T-helper 17 cell (primary cell): Measurements from ENCODE around the gene OR6V1. TPM values are rescaled to one million over a fixed set of nuclear protein-coding genes. Genes with fewer than 3 reads are reported as not detected.
A peak's percentile ranks its signal among the peaks of the same experiment; 100 is the strongest.

Experiments
- ATAC-seq: fragments of 150-1000 bp; cut with Tn5 transposase; 2 replicates; pipeline ENCODE4 v1.10.0; 2021; ENCODE audit warnings: mild to moderate bottlenecking, moderate library complexity
- DNase-seq, 3 donors: peaks; one replicate each; pipeline versions ENCODE4 v3.0.0 to v3.0.0-alpha.2; 2020 to 2021
- H3K9me3 ChIP-seq: one replicate; pipeline ENCODE4 v1.7.0; 2013; ENCODE audit warnings: low read length, mild to moderate bottlenecking; ENCODE audit not compliant: control insufficient read depth, poor library complexity, severe bottlenecking
- H3K27ac Mint-ChIP-seq: one replicate; pipeline ENCODE4 v1.8.0; 2022; ENCODE audit warnings: mild to moderate bottlenecking, moderate library complexity, mixed read lengths
- H3K27me3 Mint-ChIP-seq: one replicate; pipeline ENCODE4 v1.8.0; 2022; ENCODE audit warnings: mixed read lengths
- H3K36me3 Mint-ChIP-seq: one replicate; pipeline ENCODE4 v1.8.0; 2022; ENCODE audit warnings: low read depth, mixed read lengths
- H3K4me1 Mint-ChIP-seq: one replicate; pipeline ENCODE4 v1.8.0; 2022; ENCODE audit warnings: mild to moderate bottlenecking, mixed read lengths
- H3K4me3 Mint-ChIP-seq: one replicate; pipeline ENCODE4 v1.8.0; 2022; ENCODE audit warnings: mild to moderate bottlenecking, moderate library complexity, mixed read lengths
- total RNA-seq, 4 donors: library from RNA in 2 of 4; stranded (reverse) in 2 of 4; gene quantifications; one replicate each; pipeline ENCODE4 v1.2.3 and lab custom pipeline; 2022 to 2026

OR6V1 gene, protein sequence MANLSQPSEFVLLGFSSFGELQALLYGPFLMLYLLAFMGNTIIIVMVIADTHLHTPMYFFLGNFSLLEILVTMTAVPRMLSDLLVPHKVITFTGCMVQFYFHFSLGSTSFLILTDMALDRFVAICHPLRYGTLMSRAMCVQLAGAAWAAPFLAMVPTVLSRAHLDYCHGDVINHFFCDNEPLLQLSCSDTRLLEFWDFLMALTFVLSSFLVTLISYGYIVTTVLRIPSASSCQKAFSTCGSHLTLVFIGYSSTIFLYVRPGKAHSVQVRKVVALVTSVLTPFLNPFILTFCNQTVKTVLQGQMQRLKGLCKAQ
- total RNA-seq (not detected), total RNA-seq (lab: John Stamatoyannopoulos, UW) (0 reads per million in 2 donors)

DNA sequence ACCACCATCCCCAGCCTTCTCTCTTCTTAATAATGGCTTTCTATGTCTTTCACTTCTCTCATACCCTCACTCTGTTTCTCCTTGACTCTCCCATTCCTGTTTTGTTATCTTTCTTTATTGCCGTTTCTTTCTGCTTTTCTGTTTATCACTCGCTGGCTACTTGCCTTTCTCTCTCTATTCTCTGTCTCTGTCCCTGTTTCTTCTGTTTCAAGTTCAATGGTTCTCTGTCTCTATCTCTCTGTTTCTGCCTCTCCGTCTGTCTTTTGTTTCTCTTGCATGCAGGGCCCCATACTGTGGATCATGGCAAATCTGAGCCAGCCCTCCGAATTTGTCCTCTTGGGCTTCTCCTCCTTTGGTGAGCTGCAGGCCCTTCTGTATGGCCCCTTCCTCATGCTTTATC lies at the start of gene OR6V1:
TSS of gene OR6V1 (plus strand) at position 301 of the 400 bp plus-strand sequence. CDS start at position 301, 0 bp downstream.
- Mint-ChIP-seq H3K27ac (no peak within 1 kb of the TSS), H3K4me1 (no peaks in the 10 kb centered on the region), H3K4me3 (no peak within 1 kb of the TSS), H3K27me3 (peaks cover 44% of the 10 kb centered on the region), H3K36me3 (peaks cover 5% of the 10 kb centered on the region)
- no peaks in the 10 kb centered on the region for H3K9me3 ChIP-seq
- DNase-seq, result no peak
- no peak for ATAC-seq

DNA sequence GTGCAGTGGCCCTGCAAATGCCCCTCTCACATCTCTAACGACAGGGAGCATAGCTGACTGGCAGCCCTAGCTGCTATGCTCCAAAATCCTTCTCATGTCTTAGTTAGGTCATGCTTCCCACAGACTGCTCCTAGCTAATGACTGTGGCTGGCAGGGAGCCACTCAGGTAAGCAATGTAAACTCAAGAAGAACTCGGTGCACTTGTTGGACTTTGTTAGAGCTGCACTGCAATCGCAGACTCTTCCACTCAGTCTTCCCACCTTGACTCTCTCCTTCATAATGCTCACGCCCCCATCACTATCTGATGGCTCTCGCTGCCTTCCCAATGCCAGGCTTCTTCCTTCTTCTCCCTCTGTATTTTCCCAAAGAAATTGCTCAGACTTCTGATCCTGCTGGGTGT lies 49.2 kb upstream of the OR6V1 start:
- DNase-seq, result no peak
- peak overlapping the region; percentile 82 for H3K4me3 Mint-ChIP-seq
- peaks cover 9% of the 10 kb centered on the region for H3K27me3 Mint-ChIP-seq
- peak overlapping the region; percentile 4 for H3K27ac Mint-ChIP-seq
- peaks cover 9% of the 10 kb centered on the region for H3K4me1 Mint-ChIP-seq
- H3K9me3 ChIP-seq, result no peaks in the 10 kb centered on the region
- H3K36me3 Mint-ChIP-seq, result peaks cover 1% of the 10 kb centered on the region
- no peak for ATAC-seq

DNA sequence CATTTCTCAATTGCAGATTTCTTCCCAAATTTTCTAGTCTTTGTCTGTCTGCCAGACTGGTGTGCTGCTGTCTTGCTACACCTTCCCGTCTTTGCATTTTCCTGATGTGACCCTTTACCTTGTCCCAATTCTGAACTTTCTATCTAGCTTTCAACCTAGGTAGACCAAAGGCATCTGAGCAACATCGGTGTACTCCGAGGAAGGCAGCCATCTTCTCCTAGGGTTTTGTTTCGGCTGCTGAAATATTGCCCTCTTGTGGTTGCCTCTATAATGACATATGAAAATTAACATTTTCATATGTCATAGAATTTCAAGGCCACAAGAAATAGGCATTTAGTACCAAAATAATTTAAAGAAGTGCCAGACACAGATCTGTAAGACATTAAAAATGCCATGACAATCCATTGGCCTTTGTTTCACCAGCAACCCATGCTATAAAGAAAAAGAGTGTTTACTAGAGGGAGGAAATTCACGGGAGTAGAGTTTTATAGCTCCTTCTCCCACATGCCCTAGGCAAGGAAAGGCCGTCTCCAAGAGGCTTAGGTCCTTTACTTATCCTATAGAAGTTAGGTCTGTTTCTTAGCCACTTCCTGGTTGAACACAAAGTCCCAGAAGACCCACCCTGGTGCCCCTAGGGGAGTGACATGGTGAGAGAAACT lies 48.6 kb upstream of the OR6V1 start:
- H3K4me3 Mint-ChIP-seq, result peak overlapping the region; percentile 82
- peaks cover 2% of the 10 kb centered on the region for H3K36me3 Mint-ChIP-seq
- H3K27me3 Mint-ChIP-seq, result peaks cover 12% of the 10 kb centered on the region
- peak; percentile 81 for ATAC-seq
- no peaks in the 10 kb centered on the region for H3K9me3 ChIP-seq
- DNase-seq, result peak in 1 of 3 donors; percentile 17
- H3K27ac Mint-ChIP-seq, result peak overlapping the region; percentile 4
- H3K4me1 Mint-ChIP-seq, result peaks cover 10% of the 10 kb centered on the region

DNA sequence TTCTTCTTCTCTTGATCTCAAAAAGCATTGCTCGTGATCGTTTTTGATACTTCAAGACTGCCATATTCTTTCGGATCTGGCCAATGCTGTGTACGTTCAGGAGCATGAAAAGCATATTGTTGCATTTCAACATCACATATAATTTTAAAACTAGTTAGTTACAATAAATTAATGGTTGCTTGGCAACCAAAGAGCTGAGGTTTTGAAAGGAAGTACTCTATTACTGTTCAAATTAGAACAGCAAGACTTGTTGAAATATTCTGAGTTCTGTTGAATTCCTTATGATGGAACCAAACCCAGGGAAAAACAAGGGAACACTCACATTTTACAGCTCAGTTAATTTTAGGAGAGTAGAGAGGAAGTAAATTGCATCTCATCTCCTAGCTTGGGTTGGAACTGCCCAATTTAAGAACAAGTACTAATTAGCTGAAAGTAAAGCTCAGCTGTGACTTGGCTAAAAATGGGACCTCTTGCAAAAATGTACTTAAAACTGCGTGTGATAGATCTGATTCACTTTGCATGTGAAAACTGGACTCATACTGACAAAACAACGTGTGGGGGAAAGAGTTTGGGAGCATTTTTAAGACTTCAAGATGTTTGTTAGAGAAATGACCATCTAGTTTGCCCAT lies 46.4 kb upstream of the OR6V1 start:
- no peak overlapping the region for H3K27ac Mint-ChIP-seq
- ATAC-seq (no peak), DNase-seq (no peak)
- no peak overlapping the region for H3K4me3 Mint-ChIP-seq
- H3K36me3 Mint-ChIP-seq, result peaks cover 4% of the 10 kb centered on the region
- H3K27me3 Mint-ChIP-seq, result peaks cover 16% of the 10 kb centered on the region
- H3K9me3 ChIP-seq, result no peaks in the 10 kb centered on the region
- peaks cover 10% of the 10 kb centered on the region for H3K4me1 Mint-ChIP-seq

DNA sequence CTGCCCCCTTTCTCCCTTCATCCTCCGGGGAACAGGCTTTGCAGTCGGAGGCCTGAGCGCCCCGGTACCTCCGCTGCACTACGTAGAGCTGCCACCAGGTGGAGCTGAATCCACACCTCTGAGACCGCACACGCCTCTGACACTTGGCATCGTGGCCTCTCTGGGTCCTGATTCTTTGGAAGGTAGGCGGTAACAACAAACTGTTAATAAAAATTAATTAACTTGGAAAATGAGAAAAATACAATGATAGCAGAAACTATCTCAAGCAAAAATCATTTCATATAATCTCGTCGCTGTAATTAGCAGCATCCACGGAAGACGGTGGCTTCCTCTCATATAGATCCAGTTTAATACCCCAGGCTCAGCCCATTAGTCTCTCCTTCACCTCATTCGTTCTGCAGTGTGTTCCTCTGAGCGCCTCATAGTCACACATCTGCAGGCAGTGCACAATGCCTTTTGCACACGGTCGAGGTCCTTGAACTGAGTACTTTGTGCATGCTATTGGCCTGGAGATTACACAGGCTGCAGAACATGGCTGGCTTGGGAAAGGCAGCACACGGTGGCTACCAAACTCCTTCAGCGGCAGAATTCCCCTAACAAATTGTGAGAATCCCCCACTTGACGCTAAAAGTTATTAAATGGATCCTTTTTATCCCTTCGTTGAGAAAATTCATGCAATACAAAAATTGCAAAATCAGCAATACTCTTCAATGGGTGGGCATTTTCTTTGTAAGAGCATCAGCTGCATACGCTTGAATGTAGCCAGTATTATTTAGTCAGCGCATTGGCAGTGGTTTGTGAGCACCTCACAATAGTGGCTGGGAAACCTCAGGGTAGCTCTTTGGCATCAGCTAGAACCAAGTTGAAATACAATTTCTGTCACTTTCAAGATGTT lies 43.9 kb upstream of the OR6V1 start:
- Mint-ChIP-seq H3K27me3 (peaks cover 23% of the 10 kb centered on the region), H3K4me1 (peaks cover 7% of the 10 kb centered on the region), H3K27ac (peak overlapping the region; percentile 59), H3K4me3 (no peak overlapping the region), H3K36me3 (peaks cover 4% of the 10 kb centered on the region)
- ATAC-seq, result peak; percentile 95
- H3K9me3 ChIP-seq, result no peaks in the 10 kb centered on the region
- peak; percentile 60 to 80 (median 64) for DNase-seq

DNA sequence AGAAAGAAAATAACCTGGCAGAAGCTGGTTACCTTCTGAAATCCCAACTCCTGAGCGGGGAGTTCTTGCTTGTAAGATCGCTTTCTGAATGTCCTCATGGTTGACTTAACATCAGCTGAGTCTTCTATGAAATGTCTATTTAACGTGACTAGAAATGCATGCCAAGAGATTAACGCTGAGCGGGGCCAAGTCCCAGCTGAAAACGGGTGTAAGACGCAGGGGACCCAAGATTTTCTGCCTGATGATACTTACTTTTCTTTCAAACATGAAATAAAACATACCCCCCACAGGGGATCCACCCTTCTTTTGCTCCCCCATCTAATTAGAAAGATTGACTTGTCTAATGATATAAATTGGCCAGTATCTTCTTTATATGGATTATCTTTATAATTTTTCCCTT lies 40.1 kb upstream of the OR6V1 start:
- Mint-ChIP-seq H3K4me3 (no peak overlapping the region), H3K27ac (peak overlapping the region; percentile 39), H3K27me3 (peaks cover 51% of the 10 kb centered on the region), H3K36me3 (peaks cover 4% of the 10 kb centered on the region), H3K4me1 (peaks cover 4% of the 10 kb centered on the region)
- DNase-seq (no peak), ATAC-seq (no peak)
- H3K9me3 ChIP-seq, result no peaks in the 10 kb centered on the region

DNA sequence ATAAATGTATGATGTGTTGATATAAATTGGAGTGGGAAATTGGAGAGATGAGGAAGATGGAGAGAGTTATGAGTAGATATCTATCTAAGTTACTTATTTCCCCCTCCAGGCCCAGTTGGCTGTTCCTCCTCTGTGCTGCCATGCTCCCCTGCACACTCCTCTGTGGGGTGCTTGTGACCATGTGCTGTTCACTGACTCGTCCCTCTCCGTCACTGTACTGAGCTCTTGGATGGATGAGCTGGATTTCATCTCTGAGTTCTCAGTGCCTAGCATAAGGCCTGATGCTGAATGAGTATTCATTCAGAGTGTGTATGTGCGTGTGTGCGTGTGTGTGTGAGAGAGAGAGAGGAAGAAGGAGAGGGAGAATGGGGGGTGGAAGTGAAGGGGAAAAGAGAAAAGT lies 39.7 kb upstream of the OR6V1 start:
- Mint-ChIP-seq H3K27ac (peak overlapping the region; percentile 39), H3K4me3 (no peak overlapping the region), H3K4me1 (peaks cover 4% of the 10 kb centered on the region), H3K36me3 (peaks cover 4% of the 10 kb centered on the region), H3K27me3 (peaks cover 55% of the 10 kb centered on the region)
- DNase-seq (no peak), ATAC-seq (no peak)
- no peaks in the 10 kb centered on the region for H3K9me3 ChIP-seq

DNA sequence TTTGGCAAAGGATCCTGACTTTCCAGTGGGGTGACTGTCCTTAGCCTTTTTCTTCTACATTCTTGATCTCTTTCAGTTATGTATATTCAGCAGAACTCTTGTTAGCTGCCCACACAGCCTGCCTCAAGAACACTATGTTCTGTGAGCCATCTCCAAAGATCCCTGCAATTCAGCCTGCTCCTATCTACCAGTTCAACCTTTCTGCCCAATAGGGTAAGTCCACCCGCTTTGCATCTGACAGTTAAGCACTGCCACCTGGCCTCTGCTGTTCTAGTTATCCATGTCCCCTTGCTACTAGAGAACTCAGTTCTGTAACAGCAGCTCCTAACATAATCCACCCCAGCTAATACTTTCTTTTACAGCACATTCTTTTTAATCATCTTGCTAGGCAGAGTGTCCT lies 38.7 kb upstream of the OR6V1 start:
- H3K36me3 Mint-ChIP-seq, result peaks cover 2% of the 10 kb centered on the region
- ATAC-seq (no peak), DNase-seq (no peak)
- peaks cover 49% of the 10 kb centered on the region for H3K27me3 Mint-ChIP-seq
- H3K9me3 ChIP-seq, result no peaks in the 10 kb centered on the region
- H3K4me1 Mint-ChIP-seq, result peaks cover 2% of the 10 kb centered on the region
- H3K27ac Mint-ChIP-seq, result no peak overlapping the region
- H3K4me3 Mint-ChIP-seq, result no peak overlapping the region

DNA sequence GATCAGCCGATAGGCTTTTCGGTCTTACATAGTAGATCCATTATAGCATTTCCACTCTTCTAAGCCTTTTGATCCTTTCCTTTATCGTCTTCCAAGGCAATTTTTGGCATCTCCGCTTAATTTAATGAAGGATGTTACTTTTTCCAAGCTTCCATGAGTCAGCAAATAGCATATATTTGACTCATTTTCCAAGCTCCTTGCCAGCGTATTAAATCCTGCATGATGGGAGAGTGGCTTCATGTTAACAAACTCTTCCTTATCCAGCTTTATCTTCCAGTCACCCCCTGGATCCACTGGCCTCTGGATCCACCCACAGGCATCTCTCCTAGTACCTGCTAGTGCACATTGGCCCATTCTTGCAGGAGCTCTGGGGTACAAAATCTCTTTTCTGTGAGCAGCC lies 38.2 kb upstream of the OR6V1 start:
- no peak for ATAC-seq
- Mint-ChIP-seq H3K4me3 (no peak overlapping the region), H3K27me3 (peaks cover 49% of the 10 kb centered on the region), H3K27ac (no peak overlapping the region), H3K36me3 (peaks cover 2% of the 10 kb centered on the region), H3K4me1 (peaks cover 2% of the 10 kb centered on the region)
- no peaks in the 10 kb centered on the region for H3K9me3 ChIP-seq
- DNase-seq, result no peak

DNA sequence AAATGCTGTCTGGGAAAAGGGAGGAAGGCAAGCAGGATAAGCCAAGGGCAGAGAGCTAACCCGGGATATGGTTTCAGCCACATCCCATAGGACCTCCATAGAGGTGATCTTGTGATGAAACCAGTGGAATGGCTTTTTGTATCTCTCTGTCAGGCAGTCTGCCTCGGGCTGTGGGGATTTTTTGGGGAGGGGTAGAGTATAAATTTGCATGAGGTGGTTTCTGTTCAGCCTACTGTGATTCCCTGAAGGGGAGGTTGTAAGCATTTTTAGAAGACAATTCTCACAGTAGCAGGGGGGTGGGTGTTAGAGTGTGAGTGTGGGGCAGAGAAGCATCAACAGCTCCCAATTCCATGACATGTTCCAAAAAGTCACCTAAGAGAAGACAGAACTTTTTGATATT lies 37.1 kb upstream of the OR6V1 start:
- H3K9me3 ChIP-seq, result no peaks in the 10 kb centered on the region
- peak overlapping the region; percentile 31 for H3K4me3 Mint-ChIP-seq
- ATAC-seq (peak; percentile 56), DNase-seq (no peak)
- no peak overlapping the region for H3K27ac Mint-ChIP-seq
- H3K4me1 Mint-ChIP-seq, result peaks cover 2% of the 10 kb centered on the region
- no peaks in the 10 kb centered on the region for H3K36me3 Mint-ChIP-seq
- peaks cover 47% of the 10 kb centered on the region for H3K27me3 Mint-ChIP-seq

DNA sequence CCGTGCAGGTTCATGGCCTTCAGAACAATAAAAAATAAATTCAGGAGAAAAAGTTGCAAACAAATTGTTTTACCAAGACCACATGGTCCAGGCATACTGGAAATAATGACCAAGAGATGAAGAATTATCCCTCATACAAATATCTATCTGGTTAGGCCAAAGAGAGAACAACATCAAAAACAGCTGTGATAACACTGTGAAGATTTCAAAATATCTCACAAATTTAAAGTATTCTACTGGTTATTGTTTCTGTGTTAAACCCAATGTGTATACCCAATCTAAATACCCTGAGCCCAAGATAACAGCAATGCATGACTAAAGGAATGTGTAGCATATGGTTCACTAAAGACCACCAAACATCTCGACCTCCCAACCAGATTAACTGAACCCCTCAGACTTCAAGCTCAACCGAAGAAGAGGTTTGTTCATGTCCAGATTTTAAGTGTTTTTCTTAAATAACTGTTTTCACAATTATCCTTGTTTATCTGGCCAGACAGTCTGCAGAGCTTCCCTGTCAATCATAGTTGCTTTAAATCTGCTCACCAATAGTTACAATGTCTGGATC lies 36.1 kb upstream of the OR6V1 start:
- Mint-ChIP-seq H3K4me3 (no peak overlapping the region), H3K36me3 (no peaks in the 10 kb centered on the region), H3K4me1 (peaks cover 2% of the 10 kb centered on the region), H3K27me3 (peaks cover 45% of the 10 kb centered on the region), H3K27ac (no peak overlapping the region)
- no peaks in the 10 kb centered on the region for H3K9me3 ChIP-seq
- no peak for DNase-seq
- no peak for ATAC-seq

DNA sequence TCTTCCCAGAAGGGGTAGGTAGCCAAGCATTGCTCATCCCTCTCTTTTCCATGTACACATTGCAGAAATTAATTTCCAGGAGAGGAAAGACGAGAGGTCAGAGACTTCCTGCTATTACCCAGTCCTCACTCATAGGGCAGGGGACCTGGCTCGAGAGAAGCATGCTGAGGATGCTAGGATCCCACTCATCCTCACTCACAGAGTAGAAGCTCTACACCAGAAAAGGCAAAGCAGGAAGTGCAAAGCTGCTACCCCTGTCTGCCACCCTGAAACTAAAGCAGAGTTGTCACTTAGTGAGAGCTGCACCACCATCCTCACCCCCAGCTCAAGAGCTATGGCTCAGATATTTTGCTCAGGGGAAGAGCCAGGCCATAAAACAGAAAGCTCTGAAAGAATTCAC lies 35.1 kb upstream of the OR6V1 start:
- no peak for DNase-seq
- Mint-ChIP-seq H3K36me3 (no peaks in the 10 kb centered on the region), H3K4me1 (peaks cover 2% of the 10 kb centered on the region), H3K27ac (no peak overlapping the region), H3K4me3 (no peak overlapping the region), H3K27me3 (peaks cover 48% of the 10 kb centered on the region)
- H3K9me3 ChIP-seq, result no peaks in the 10 kb centered on the region
- no peak for ATAC-seq
